ENCODE data around the gene CDH4. TPM values are rescaled to one million over a fixed set of nuclear protein-coding genes. Genes with fewer than 3 reads are reported as not detected.

Gene CDH4
- total RNA-seq, 1 experiment from 2014 or later: not detected

GRCh38 chr20:61712688-61713087 lies 460.6 kb downstream of the CDH4 start:
- TF ChIP-seq CTCF (IDR thresholded peaks at IDR 0.05; ENCODE audit: insufficient read depth in 1 of 2, low read depth in 1 of 2, low read length in 1 of 2, severe bottlenecking in 1 of 2, unreplicated experiment in 1 of 2): no peak
- Histone ChIP-seq H3K36me3 (ENCODE audit: control insufficient read depth, insufficient read depth, low read length) (no peaks in the 10 kb centered on the region), H3K4me1 (no peaks in the 10 kb centered on the region), H3K4me3 (ENCODE audit: low read depth, low read length) (no peak overlapping the region), H3K27me3 (replicated peaks; ENCODE audit: control insufficient read depth, insufficient read depth, low read length) (no peaks in the 10 kb centered on the region), H3K9me3 (peaks cover 15% of the 10 kb centered on the region)
- POLR2A ChIA-PET: no interaction called here
- Mint-ChIP-seq H3K9me3 (ENCODE audit: unreplicated experiment) (peaks cover 12% of the 10 kb centered on the region), H3K27ac (ENCODE audit: unreplicated experiment) (no peak overlapping the region), H3K4me3 (ENCODE audit: unreplicated experiment) (no peak overlapping the region), H3K36me3 (ENCODE audit: insufficient read depth, unreplicated experiment) (no peaks in the 10 kb centered on the region), H3K4me1 (ENCODE audit: low read depth, unreplicated experiment) (no peaks in the 10 kb centered on the region), H3K27me3 (ENCODE audit: insufficient read depth, unreplicated experiment) (peaks cover 10% of the 10 kb centered on the region)
- no TSS peak for BruUV-seq (replicated peaks)
- intact Hi-C loops (cut with micrococcal nuclease; ENCODE audit: unreplicated experiment): no loop called here
- CTCF ChIA-PET: no interaction called here
- no peak for DNase-seq

GRCh38 chr20:61718361-61719005 lies 466.4 kb downstream of the CDH4 start:
- Mint-ChIP-seq H3K4me1 (ENCODE audit: low read depth, unreplicated experiment) (no peaks in the 10 kb centered on the region), H3K36me3 (ENCODE audit: insufficient read depth, unreplicated experiment) (no peaks in the 10 kb centered on the region), H3K9me3 (ENCODE audit: unreplicated experiment) (no peaks in the 10 kb centered on the region), H3K27ac (ENCODE audit: unreplicated experiment) (no peak overlapping the region), H3K4me3 (ENCODE audit: unreplicated experiment) (no peak overlapping the region), H3K27me3 (ENCODE audit: insufficient read depth, unreplicated experiment) (peaks cover 27% of the 10 kb centered on the region)
- ChIA-PET POLR2A (no interaction called here), CTCF (no interaction called here)
- TF ChIP-seq CTCF (IDR thresholded peaks at IDR 0.05; ENCODE audit: insufficient read depth in 1 of 2, low read depth in 1 of 2, low read length in 1 of 2, severe bottlenecking in 1 of 2, unreplicated experiment in 1 of 2): no peak
- Histone ChIP-seq H3K4me1 (no peaks in the 10 kb centered on the region), H3K9me3 (no peaks in the 10 kb centered on the region; the same call in 1 of the 2 replicates), H3K36me3 (ENCODE audit: control insufficient read depth, insufficient read depth, low read length) (no peaks in the 10 kb centered on the region), H3K27me3 (replicated peaks; ENCODE audit: control insufficient read depth, insufficient read depth, low read length) (no peaks in the 10 kb centered on the region; the same call in 1 of the 2 replicates), H3K4me3 (ENCODE audit: low read depth, low read length) (no peak overlapping the region)
- no TSS peak for BruUV-seq (replicated peaks)
- intact Hi-C loops (cut with micrococcal nuclease; ENCODE audit: unreplicated experiment): no loop called here
- no peak for DNase-seq

GRCh38 chr20:61719691-61720347 lies 467.8 kb downstream of the CDH4 start:
- Histone ChIP-seq H3K27me3 (replicated peaks; ENCODE audit: control insufficient read depth, insufficient read depth, low read length) (no peaks in the 10 kb centered on the region; the same call in 1 of the 2 replicates), H3K9me3 (no peaks in the 10 kb centered on the region; the same call in 1 of the 2 replicates), H3K4me1 (no peaks in the 10 kb centered on the region), H3K36me3 (ENCODE audit: control insufficient read depth, insufficient read depth, low read length) (no peaks in the 10 kb centered on the region), H3K4me3 (ENCODE audit: low read depth, low read length) (no peak overlapping the region)
- no peak for TF ChIP-seq CTCF (IDR thresholded peaks at IDR 0.05; ENCODE audit: insufficient read depth in 1 of 2, low read depth in 1 of 2, low read length in 1 of 2, severe bottlenecking in 1 of 2, unreplicated experiment in 1 of 2)
- no peak overlapping the region for H3K4me3 Mint-ChIP-seq (ENCODE audit: unreplicated experiment)
- POLR2A ChIA-PET: no interaction called here
- no peak for DNase-seq
- peaks cover 27% of the 10 kb centered on the region for H3K27me3 Mint-ChIP-seq (ENCODE audit: insufficient read depth, unreplicated experiment)
- no peaks in the 10 kb centered on the region for H3K9me3 Mint-ChIP-seq (ENCODE audit: unreplicated experiment)
- intact Hi-C loops (cut with micrococcal nuclease; ENCODE audit: unreplicated experiment): loop anchor here (5.0 kb wide), 1 partner anchor 152 kb away; no protein-coding TSS in a partner anchor
- no peaks in the 10 kb centered on the region for H3K4me1 Mint-ChIP-seq (ENCODE audit: low read depth, unreplicated experiment)
- H3K36me3 Mint-ChIP-seq (ENCODE audit: insufficient read depth, unreplicated experiment): no peaks in the 10 kb centered on the region
- CTCF ChIA-PET: no interaction called here
- no peak overlapping the region for H3K27ac Mint-ChIP-seq (ENCODE audit: unreplicated experiment)
- no TSS peak for BruUV-seq (replicated peaks)
